ENCODE measurements around the gene NUMBL. TPM values are rescaled to one million over a fixed set of nuclear protein-coding genes. Genes with fewer than 3 reads are reported as not detected.

NUMBL gene
- polyA plus RNA-seq, 2 of the 4 experiments (the other 2 are of a cell fraction): 21.1 to 28.7 TPM

DNA sequence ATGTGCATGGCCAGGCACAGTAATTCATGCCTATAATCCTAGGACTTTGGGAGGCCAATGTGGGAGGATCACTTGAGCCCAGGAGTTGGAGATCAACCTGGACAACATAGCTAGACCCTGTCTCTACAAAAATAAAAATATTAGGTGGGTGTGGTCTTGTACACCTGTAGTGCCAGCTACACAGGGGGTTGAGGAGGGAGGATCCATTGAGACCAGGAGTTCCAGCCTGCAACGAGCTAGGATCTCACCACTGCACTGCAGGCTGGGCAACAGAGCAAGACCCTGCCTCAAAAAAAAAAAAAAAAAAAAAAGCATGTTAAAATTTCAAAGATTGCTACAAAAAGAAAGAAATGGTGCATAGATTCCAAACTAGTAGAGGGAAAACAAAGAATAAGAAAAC is 52.1 kb downstream of the NUMBL start (continued):
- no peak for TF ChIP-seq EHF (CRISPR knock-in tag; IDR thresholded peaks at IDR 0.05)
- TF ChIP-seq, protein P1, sequence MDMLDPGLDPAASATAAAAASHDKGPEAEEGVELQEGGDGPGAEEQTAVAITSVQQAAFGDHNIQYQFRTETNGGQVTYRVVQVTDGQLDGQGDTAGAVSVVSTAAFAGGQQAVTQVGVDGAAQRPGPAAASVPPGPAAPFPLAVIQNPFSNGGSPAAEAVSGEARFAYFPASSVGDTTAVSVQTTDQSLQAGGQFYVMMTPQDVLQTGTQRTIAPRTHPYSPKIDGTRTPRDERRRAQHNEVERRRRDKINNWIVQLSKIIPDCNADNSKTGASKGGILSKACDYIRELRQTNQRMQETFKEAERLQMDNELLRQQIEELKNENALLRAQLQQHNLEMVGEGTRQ (IDR thresholded peaks at IDR 0.05): no peak
- no peak for TF ChIP-seq POLR2A (IDR thresholded peaks at IDR 0.05; ENCODE audit: low read length)
- no peak for TF ChIP-seq HMGXB4 (CRISPR knock-in tag; IDR thresholded peaks at IDR 0.05; ENCODE audit: borderline replicate concordance)
- TF ChIP-seq ZSCAN20 (CRISPR knock-in tag; IDR thresholded peaks at IDR 0.05): no peak
- no peak for TF ChIP-seq NFE2L2 (conservative IDR thresholded peaks at IDR 0.05; ENCODE audit: low read length)
- TF ChIP-seq RARB (CRISPR knock-in tag; IDR thresholded peaks at IDR 0.05): no peak
- TF ChIP-seq KDM1A (IDR thresholded peaks at IDR 0.05; ENCODE audit: low read depth): no peak
- TF ChIP-seq RNF2 (IDR thresholded peaks at IDR 0.05; ENCODE audit: borderline replicate concordance, low read depth): no peak

DNA sequence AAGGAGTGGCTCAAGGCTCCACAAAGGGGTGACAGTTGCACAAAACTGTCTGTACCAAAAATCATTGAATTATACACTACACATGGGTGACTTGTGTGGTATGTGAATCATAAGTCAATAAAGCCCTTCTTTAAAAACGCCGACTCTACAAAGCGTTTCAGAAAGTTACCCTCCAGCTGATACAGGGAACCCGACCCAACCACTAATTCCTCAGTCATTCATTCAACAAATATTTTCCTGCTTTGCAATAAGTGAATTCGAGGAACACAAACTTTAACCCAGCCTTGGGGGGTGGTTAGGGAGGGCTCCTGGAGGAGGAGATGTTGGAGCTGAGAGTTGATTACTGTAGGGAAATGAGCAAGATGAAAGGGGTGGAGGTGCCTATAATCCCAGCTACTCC is 57.2 kb downstream of the NUMBL start:
- H3K4me3 ChIP-seq: no peak overlapping the region
- H3K27ac ChIP-seq: no peak overlapping the region
- no peak for FAIRE-seq
- no peak overlapping the region for H3K4me2 ChIP-seq
- WGBS (ENCODE audit: missing lambda C conversion rate): 57% methylated on average over 5 of the region's 5 CpGs
- ATAC-seq: 0 out of 6 replicates have a peak, but pooled peaks of 1 of the 2 experiments have one; percentile 21
- no peak for DNase-seq (ENCODE audit: low read depth in 1 of 2, low spot score in 1 of 2)
- TF ChIP-seq CHD2 (IDR thresholded peaks at IDR 0.05; ENCODE audit: low read length, partially characterized antibody): no peak
- peak; percentile 47 for TF ChIP-seq MAFK (IDR thresholded peaks at IDR 0.05; ENCODE audit: partially characterized antibody)
- no peak for TF ChIP-seq SMC3 (IDR thresholded peaks at IDR 0.05)
- no peak for TF ChIP-seq NFE2L2 (conservative IDR thresholded peaks at IDR 0.05; ENCODE audit: low read length)
- TF ChIP-seq POLR2A (IDR thresholded peaks at IDR 0.05; ENCODE audit: low read length): no peak
- no peak for TF ChIP-seq RARB (CRISPR knock-in tag; IDR thresholded peaks at IDR 0.05)
- no peaks in the 10 kb centered on the region for H3K9me3 ChIP-seq
- ChIA-PET CTCF (interaction anchor here (0.7 to 14.9 kb wide), 27 partner anchors 12 to 577 kb away, joined by 3 to 423 read pairs (median 16); partner anchors contain the start of genes BLVRB, LTBP4 and SPTBN4), POLR2A (interaction anchor here (0.6 to 1.8 kb wide), 3 partner anchors 27 to 167 kb away, joined by 3 to 15 read pairs (median 5); partner anchors contain the start of gene BLVRB)
- H3K4me1 ChIP-seq: peaks cover 7% of the 10 kb centered on the region

GRCh38 chr19:40632311-40633036 is 58.0 kb downstream of the NUMBL start:
- H3K4me1 ChIP-seq: peaks cover 7% of the 10 kb centered on the region
- TF ChIP-seq KDM1A (IDR thresholded peaks at IDR 0.05; ENCODE audit: low read depth): no peak
- TF ChIP-seq EHMT2 (IDR thresholded peaks at IDR 0.05; ENCODE audit: low read depth): no peak
- TF ChIP-seq ZC3H11A (IDR thresholded peaks at IDR 0.05): no peak
- no peak for TF ChIP-seq NFE2L2 (conservative IDR thresholded peaks at IDR 0.05; ENCODE audit: low read length)
- TF ChIP-seq HOXB13 (CRISPR knock-in tag; IDR thresholded peaks at IDR 0.05; ENCODE audit: low read depth): no peak
- no peak for TF ChIP-seq E2F6 (IDR thresholded peaks at IDR 0.05; ENCODE audit: borderline replicate concordance, low read depth)
- no peak for TF ChIP-seq NR3C1 (IDR thresholded peaks at IDR 0.05)
- no peak for TF ChIP-seq JUNB (IDR thresholded peaks at IDR 0.05)
- no peak for TF ChIP-seq HOXB5 (CRISPR knock-in tag; IDR thresholded peaks at IDR 0.05)
- 92% methylated on average over 3 of the region's 3 CpGs for WGBS (ENCODE audit: missing lambda C conversion rate)
- no peak for DNase-seq (ENCODE audit: low read depth in 1 of 2, low spot score in 1 of 2)
- ATAC-seq: no peak
- no peak overlapping the region for H3K4me2 ChIP-seq
- no peak overlapping the region for H3K4me3 ChIP-seq
- ChIA-PET POLR2A (interaction anchor here (0.6 kb wide), 1 partner anchor 167 kb away, joined by 5 read pairs; the partner anchor contains the start of gene BLVRB), CTCF (interaction anchor here (0.7 to 14.9 kb wide), 18 partner anchors 12 to 578 kb away, joined by 3 to 423 read pairs (median 28); partner anchors contain the start of genes BLVRB, LTBP4 and SPTBN4)
- H3K9me3 ChIP-seq: no peaks in the 10 kb centered on the region
- no peak for FAIRE-seq
- no peak overlapping the region for H3K27ac ChIP-seq

Measured in A549 (cell line).